ENCODE results near the gene RAPGEF1. TPM values are rescaled to one million over a fixed set of nuclear protein-coding genes. Genes with fewer than 3 reads are reported as not detected.

RAPGEF1 gene
- polyA plus RNA-seq, 1 donor from 2014 or later = 23.6 TPM

GRCh38 chr9:131737426-131737825, 2.5 kb downstream of the RAPGEF1 start:
- no peak for TF ChIP-seq POLR2AphosphoS5 (IDR thresholded peaks at IDR 0.05)
- TF ChIP-seq CTCF (IDR thresholded peaks at IDR 0.05; ENCODE audit: poor library complexity, severe bottlenecking) = no peak
- TF ChIP-seq EP300 (conservative IDR thresholded peaks at IDR 0.05; ENCODE audit: poor library complexity, severe bottlenecking) = no peak
- no peak for TF ChIP-seq SMC3 (conservative IDR thresholded peaks at IDR 0.05; ENCODE audit: poor library complexity)
- no peak for TF ChIP-seq TAF1 (IDR thresholded peaks at IDR 0.05; ENCODE audit: low read depth)
- TF ChIP-seq MXI1 (conservative IDR thresholded peaks at IDR 0.05; ENCODE audit: poor library complexity, severe bottlenecking) = no peak
- TF ChIP-seq EZH2 (IDR thresholded peaks at IDR 0.05; ENCODE audit: borderline replicate concordance, insufficient read depth, low read length, poor library complexity, severe bottlenecking) = no peak
- no peak for TF ChIP-seq REST (IDR thresholded peaks at IDR 0.05; ENCODE audit: borderline replicate concordance)
- no peak for TF ChIP-seq RAD21 (conservative IDR thresholded peaks at IDR 0.05)
- Histone ChIP-seq H3F3A (ENCODE audit: insufficient read depth, low read length, poor library complexity, severe bottlenecking) (no peaks in the 10 kb centered on the region), H3K9me2 (ENCODE audit: insufficient read depth, low read length) (no peaks in the 10 kb centered on the region), H4K20me1 (ENCODE audit: insufficient read depth) (peaks cover 5% of the 10 kb centered on the region), H3K9me3 (ENCODE audit: low read length) (no peaks in the 10 kb centered on the region), H3K4me2 (ENCODE audit: low read length) (no peak overlapping the region), H3K79me2 (replicated peaks; ENCODE audit: insufficient read depth, low read length) (peaks cover 52% of the 10 kb centered on the region), H3K4me3 (ENCODE audit: low read length) (no peak overlapping the region), H3K27ac (ENCODE audit: low read length) (no peak overlapping the region), H3K9ac (ENCODE audit: low read length) (no peak overlapping the region), H2AFZ (ENCODE audit: low read depth, low read length) (no peak overlapping the region), H3K27me3 (ENCODE audit: insufficient read depth, low read depth, low read length) (no peaks in the 10 kb centered on the region), H3K36me3 (ENCODE audit: insufficient read depth, low read length) (no peaks in the 10 kb centered on the region)

GRCh38 chr9:131736431-131736830, 3.4 kb downstream of the RAPGEF1 start:
- Histone ChIP-seq H3K4me3 (ENCODE audit: low read length) (no peak overlapping the region), H3K9me3 (ENCODE audit: low read length) (no peaks in the 10 kb centered on the region), H3F3A (ENCODE audit: insufficient read depth, low read length, poor library complexity, severe bottlenecking) (no peaks in the 10 kb centered on the region), H3K27ac (ENCODE audit: low read length) (no peak overlapping the region), H3K4me2 (ENCODE audit: low read length) (no peak overlapping the region), H3K9ac (ENCODE audit: low read length) (no peak overlapping the region), H3K9me2 (ENCODE audit: insufficient read depth, low read length) (no peaks in the 10 kb centered on the region), H3K79me2 (replicated peaks; ENCODE audit: insufficient read depth, low read length) (peaks cover 52% of the 10 kb centered on the region), H3K27me3 (ENCODE audit: insufficient read depth, low read depth, low read length) (no peaks in the 10 kb centered on the region), H3K36me3 (ENCODE audit: insufficient read depth, low read length) (no peaks in the 10 kb centered on the region), H4K20me1 (ENCODE audit: insufficient read depth) (peaks cover 5% of the 10 kb centered on the region), H2AFZ (ENCODE audit: low read depth, low read length) (no peak overlapping the region)
- TF ChIP-seq RAD21 (conservative IDR thresholded peaks at IDR 0.05) (no peak), TAF1 (IDR thresholded peaks at IDR 0.05; ENCODE audit: low read depth) (no peak), MXI1 (conservative IDR thresholded peaks at IDR 0.05; ENCODE audit: poor library complexity, severe bottlenecking) (no peak), SMC3 (conservative IDR thresholded peaks at IDR 0.05; ENCODE audit: poor library complexity) (no peak), POLR2AphosphoS5 (IDR thresholded peaks at IDR 0.05) (no peak), REST (IDR thresholded peaks at IDR 0.05; ENCODE audit: borderline replicate concordance) (no peak), EZH2 (IDR thresholded peaks at IDR 0.05; ENCODE audit: borderline replicate concordance, insufficient read depth, low read length, poor library complexity, severe bottlenecking) (no peak), EP300 (conservative IDR thresholded peaks at IDR 0.05; ENCODE audit: poor library complexity, severe bottlenecking) (no peak), CTCF (IDR thresholded peaks at IDR 0.05; ENCODE audit: poor library complexity, severe bottlenecking) (no peak)
